Gastrocnemius medialis (tissue), 4 donors: Measurements from ENCODE around the gene DNAAF1. TPM values are rescaled to one million over a fixed set of nuclear protein-coding genes. Genes with fewer than 3 reads are reported as not detected.

Source experiments
- ATAC-seq, 2 donors: fragments of 150-250 bp; one replicate each; pipeline ENCODE4 v1.9.1; 2016
- DNase-seq, 2 donors: peaks; one replicate each; pipeline ENCODE4 v3.0.0-alpha.2; 2019
- H3K27ac ChIP-seq, 4 donors: fragments of 200-600 bp; sonication (generic); 1 replicate in 1 of 4; 2 replicates in 3 of 4; pipeline ENCODE4 v1.5.1; 2016 to 2018; ENCODE audit warnings: mild to moderate bottlenecking in 2 of 4, moderate library complexity in 1 of 4
- H3K27me3 ChIP-seq, 3 donors: fragments of 200-600 bp; sonication (generic) in 2 of 3; 1 replicate in 1 of 3; 2 replicates in 2 of 3; pipeline versions ENCODE4 v1.5.1 to v1.6.0; 2016 to 2019; ENCODE audit warnings: mild to moderate bottlenecking in 1 of 3, moderate library complexity in 1 of 3
- H3K36me3 ChIP-seq, 2 donors: fragments of 200-600 bp; sonication (generic) in 1 of 2; one replicate each; pipeline ENCODE4 v1.5.1; 2017 to 2018
- H3K4me1 ChIP-seq, 2 donors: fragments of 200-600 bp; sonication (generic) in 1 of 2; one replicate each; pipeline ENCODE4 v1.5.1; 2016 to 2017; ENCODE audit warnings: mild to moderate bottlenecking in 2 of 2
- H3K4me3 ChIP-seq, 4 donors: fragments of 200-600 bp; sonication (generic) in 3 of 4; 1 replicate in 1 of 4; 2 replicates in 3 of 4; pipeline ENCODE4 v1.5.1; 2016 to 2019; ENCODE audit warnings: mild to moderate bottlenecking in 2 of 4
- H3K9me3 ChIP-seq, 3 donors: fragments of 200-600 bp; sonication (generic) in 2 of 3; 1 replicate in 1 of 3; 2 replicates in 2 of 3; pipeline ENCODE4 v1.5.1; 2016 to 2019
- POLR2A ChIP-seq, 2 donors: fragments of 450-650 bp; IDR thresholded peaks; one replicate each; pipeline ENCODE4 v1.6.1; 2017; ENCODE audit warnings: antibody characterized with exemption in 2 of 2, mild to moderate bottlenecking in 2 of 2, moderate library complexity in 2 of 2
- in situ Hi-C, 4 donors: fragments of 200-750 bp; cut with MboI; loops; one replicate each; pipeline versions ENCODE4 v1.15.0 to v1.8.0; 2017; ENCODE audit warnings: low sequenced_read_pairs in 4 of 4
- intact Hi-C: fragments of 100-400 bp; cut with DNase I; formaldehyde crosslinking; loops from one replicate; pipeline ENCODE4 v1.15.1; 2023; ENCODE audit warnings: low total_unique reads
- total RNA-seq, 4 donors: library from RNA; depleted of rRNA; stranded (reverse); fragments of >200 nt; gene quantifications; one replicate each; pipeline versions ENCODE4 v1.1.0 to v1.2.3, GENCODE V29; 2016
- TF ChIP-seq, protein P1 (sequence below), 5 experiments: fragments of 450-650 bp in 3 of 5; fragments of 200-600 bp in 2 of 5; sonication (generic) in 2 of 5; IDR thresholded peaks in 4 of 5; conservative IDR thresholded peaks in 1 of 5; 1 replicate in 4 of 5; 2 replicates in 1 of 5; pipeline ENCODE4 v1.5.1; 2016 to 2019; ENCODE audit warnings: antibody characterized with exemption in 5 of 5, mild to moderate bottlenecking in 3 of 5, moderate library complexity in 3 of 5

DNAAF1 gene
- total RNA-seq, 4 donors from 2014 or later: not detected

DNA sequence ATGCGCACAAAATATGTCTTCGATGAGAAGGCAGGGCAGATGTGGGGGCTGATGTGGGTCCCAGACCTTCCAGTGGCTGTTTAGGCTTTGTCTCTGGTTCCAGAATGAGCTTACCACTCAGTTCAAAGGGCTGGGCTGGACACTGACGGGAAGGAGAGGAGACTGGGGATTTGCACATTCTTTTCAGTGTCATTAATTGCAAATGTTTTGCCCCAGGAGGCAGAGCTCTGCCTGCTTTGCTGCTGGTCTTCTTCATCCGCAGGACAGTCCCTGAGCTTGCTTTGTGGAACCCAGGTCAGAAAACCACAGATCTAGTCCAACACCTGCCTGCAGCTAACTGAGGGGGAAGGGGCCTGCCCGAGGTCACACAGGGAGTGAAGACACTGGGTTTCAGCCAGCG is 73.8 kb downstream of the DNAAF1 start:
- H3K9me3 ChIP-seq: no peaks in the 10 kb centered on the region
- in situ Hi-C loops: no loop called here
- TF ChIP-seq, protein P1, sequence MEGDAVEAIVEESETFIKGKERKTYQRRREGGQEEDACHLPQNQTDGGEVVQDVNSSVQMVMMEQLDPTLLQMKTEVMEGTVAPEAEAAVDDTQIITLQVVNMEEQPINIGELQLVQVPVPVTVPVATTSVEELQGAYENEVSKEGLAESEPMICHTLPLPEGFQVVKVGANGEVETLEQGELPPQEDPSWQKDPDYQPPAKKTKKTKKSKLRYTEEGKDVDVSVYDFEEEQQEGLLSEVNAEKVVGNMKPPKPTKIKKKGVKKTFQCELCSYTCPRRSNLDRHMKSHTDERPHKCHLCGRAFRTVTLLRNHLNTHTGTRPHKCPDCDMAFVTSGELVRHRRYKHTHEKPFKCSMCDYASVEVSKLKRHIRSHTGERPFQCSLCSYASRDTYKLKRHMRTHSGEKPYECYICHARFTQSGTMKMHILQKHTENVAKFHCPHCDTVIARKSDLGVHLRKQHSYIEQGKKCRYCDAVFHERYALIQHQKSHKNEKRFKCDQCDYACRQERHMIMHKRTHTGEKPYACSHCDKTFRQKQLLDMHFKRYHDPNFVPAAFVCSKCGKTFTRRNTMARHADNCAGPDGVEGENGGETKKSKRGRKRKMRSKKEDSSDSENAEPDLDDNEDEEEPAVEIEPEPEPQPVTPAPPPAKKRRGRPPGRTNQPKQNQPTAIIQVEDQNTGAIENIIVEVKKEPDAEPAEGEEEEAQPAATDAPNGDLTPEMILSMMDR (IDR thresholded peaks at IDR 0.05 in 4 of 5, conservative IDR thresholded peaks at IDR 0.05 in 1 of 5): no peak
- TF ChIP-seq POLR2A (IDR thresholded peaks at IDR 0.05): no peak
- H3K36me3 ChIP-seq: no peaks in the 10 kb centered on the region
- intact Hi-C loops: no loop called here
- H3K4me3 ChIP-seq: no peak overlapping the region
- ATAC-seq (no peak), DNase-seq (no peak)
- H3K4me1 ChIP-seq: peaks cover 8 to 15% of the 10 kb centered on the region in 2 donors
- no peak overlapping the region for H3K27ac ChIP-seq
- no peaks in the 10 kb centered on the region for H3K27me3 ChIP-seq

DNA sequence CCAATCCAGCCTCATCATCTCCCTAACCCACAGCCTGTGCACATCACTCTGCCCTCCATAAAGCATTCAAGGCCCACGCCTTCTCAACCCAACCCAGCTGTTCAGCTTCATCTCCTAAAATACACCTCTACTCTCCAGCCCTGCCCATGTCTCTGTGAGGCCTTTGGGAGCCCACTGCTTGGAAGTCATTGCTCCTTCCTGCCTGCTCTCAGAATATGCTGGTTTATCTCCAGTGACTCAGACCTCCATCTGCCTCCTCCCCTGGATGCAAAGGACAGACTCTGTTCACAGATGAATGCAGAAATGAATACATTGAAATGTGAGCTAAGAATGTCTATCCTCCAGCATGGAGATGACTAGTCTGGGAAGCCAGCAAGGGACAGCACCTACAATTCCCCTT is 75.7 kb downstream of the DNAAF1 start:
- TF ChIP-seq POLR2A (IDR thresholded peaks at IDR 0.05): no peak
- TF ChIP-seq, protein P1 (IDR thresholded peaks at IDR 0.05 in 4 of 5, conservative IDR thresholded peaks at IDR 0.05 in 1 of 5): no peak
- H3K9me3 ChIP-seq: no peaks in the 10 kb centered on the region
- in situ Hi-C loops (no loop called here), intact Hi-C loops (no loop called here)
- no peak for DNase-seq
- no peaks in the 10 kb centered on the region for H3K36me3 ChIP-seq
- no peak for ATAC-seq
- H3K4me3 ChIP-seq: no peak overlapping the region
- H3K4me1 ChIP-seq: peaks cover 0 to 3% of the 10 kb centered on the region in 2 donors
- H3K27ac ChIP-seq: no peak overlapping the region
- no peaks in the 10 kb centered on the region for H3K27me3 ChIP-seq

- H3K4me1 ChIP-seq: peaks cover 7 to 11% of the 10 kb centered on the region in 2 donors
- H3K27me3 ChIP-seq: no peaks in the 10 kb centered on the region
- no peak overlapping the region for H3K4me3 ChIP-seq
- no peak for DNase-seq
- in situ Hi-C loops: no loop called here
- H3K9me3 ChIP-seq: no peaks in the 10 kb centered on the region
- TF ChIP-seq, protein P1 (IDR thresholded peaks at IDR 0.05 in 4 of 5, conservative IDR thresholded peaks at IDR 0.05 in 1 of 5): no peak
- TF ChIP-seq POLR2A (IDR thresholded peaks at IDR 0.05): no peak
- no peak overlapping the region for H3K27ac ChIP-seq
- no peak for ATAC-seq
- intact Hi-C loops: no loop called here
- H3K36me3 ChIP-seq: no peaks in the 10 kb centered on the region
Observed at GRCh38 chr16:84223456-84223855, 78.3 kb downstream of the DNAAF1 start.

- no peaks in the 10 kb centered on the region for H3K27me3 ChIP-seq
- H3K27ac ChIP-seq: no peak overlapping the region
- H3K4me1 ChIP-seq: peaks cover 7 to 12% of the 10 kb centered on the region in 2 donors
- TF ChIP-seq, protein P1 (IDR thresholded peaks at IDR 0.05 in 4 of 5, conservative IDR thresholded peaks at IDR 0.05 in 1 of 5): no peak
- no peak for TF ChIP-seq POLR2A (IDR thresholded peaks at IDR 0.05)
- in situ Hi-C loops: no loop called here
- H3K4me3 ChIP-seq: no peak overlapping the region
- no peaks in the 10 kb centered on the region for H3K9me3 ChIP-seq
- H3K36me3 ChIP-seq: no peaks in the 10 kb centered on the region
- intact Hi-C loops: no loop called here
- DNase-seq (no peak), ATAC-seq (no peak)
Observed at GRCh38 chr16:84224554-84224953, 79.4 kb downstream of the DNAAF1 start.

GRCh38 chr16:84225126-84225525 is 80.0 kb downstream of the DNAAF1 start:
- no peak for ATAC-seq
- Histone ChIP-seq H3K27ac (no peak overlapping the region), H3K27me3 (no peaks in the 10 kb centered on the region), H3K9me3 (no peaks in the 10 kb centered on the region), H3K4me3 (no peak overlapping the region), H3K4me1 (peaks cover 7 to 12% of the 10 kb centered on the region in 2 donors), H3K36me3 (no peaks in the 10 kb centered on the region)
- no peak for DNase-seq
- TF ChIP-seq, protein P1 (IDR thresholded peaks at IDR 0.05 in 4 of 5, conservative IDR thresholded peaks at IDR 0.05 in 1 of 5): no peak
- no peak for TF ChIP-seq POLR2A (IDR thresholded peaks at IDR 0.05)
- in situ Hi-C loops (no loop called here), intact Hi-C loops (no loop called here)
